AG09319 (cell line): ENCODE measurements around the gene CACNB2.

Experiments
- DNase-seq: peaks from one replicate; pipeline ENCODE4 v3.0.0-alpha.2; 2010; ENCODE audit warnings: low read depth; ENCODE audit errors: extremely low read depth
- CTCF ChIP-seq: IDR thresholded peaks from 2 replicates; pipeline ENCODE4 v1.5.1; 2011; ENCODE audit warnings: low read depth, mild to moderate bottlenecking, inconsistent platforms, low read length, moderate library complexity

Gene CACNB2

GRCh38 chr10:18409599-18410397, 269.6 kb downstream of the CACNB2 start:
- DNase-seq = no peak
- no peak for TF ChIP-seq CTCF

- TF ChIP-seq CTCF = no peak
- DNase-seq = no peak
These were observed 273.8 kb downstream of the CACNB2 start for GRCh38 chr10:18414061-18414460.

DNA sequence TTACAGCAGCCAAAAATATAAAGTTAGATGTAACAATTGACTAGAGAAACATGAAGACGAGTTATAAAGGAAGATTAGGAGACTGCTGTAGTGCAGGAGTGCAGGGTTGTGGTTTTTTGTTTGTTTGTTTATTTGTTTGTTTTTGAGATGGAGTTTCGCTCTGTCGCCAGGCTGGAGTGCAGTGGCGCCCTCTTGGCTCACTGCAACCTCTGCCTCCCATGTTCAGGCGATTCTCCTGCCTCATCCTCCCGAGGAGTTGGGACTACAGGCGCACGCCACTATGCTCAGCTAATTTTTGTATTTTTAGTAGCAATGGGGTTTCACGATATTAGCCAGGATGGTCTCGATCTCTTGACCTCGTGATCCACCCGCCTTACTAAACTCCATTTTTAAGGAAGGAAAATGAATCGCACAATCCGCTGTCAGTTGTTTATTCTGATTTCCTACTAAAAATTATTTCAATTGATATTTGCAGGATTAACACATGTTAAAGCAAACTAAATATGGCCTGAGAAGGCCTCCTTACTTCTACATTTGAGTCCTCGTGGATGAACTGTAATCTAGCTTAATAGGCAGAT, 277.8 kb downstream of the CACNB2 start:
- no peak for DNase-seq
- TF ChIP-seq CTCF = no peak

DNA sequence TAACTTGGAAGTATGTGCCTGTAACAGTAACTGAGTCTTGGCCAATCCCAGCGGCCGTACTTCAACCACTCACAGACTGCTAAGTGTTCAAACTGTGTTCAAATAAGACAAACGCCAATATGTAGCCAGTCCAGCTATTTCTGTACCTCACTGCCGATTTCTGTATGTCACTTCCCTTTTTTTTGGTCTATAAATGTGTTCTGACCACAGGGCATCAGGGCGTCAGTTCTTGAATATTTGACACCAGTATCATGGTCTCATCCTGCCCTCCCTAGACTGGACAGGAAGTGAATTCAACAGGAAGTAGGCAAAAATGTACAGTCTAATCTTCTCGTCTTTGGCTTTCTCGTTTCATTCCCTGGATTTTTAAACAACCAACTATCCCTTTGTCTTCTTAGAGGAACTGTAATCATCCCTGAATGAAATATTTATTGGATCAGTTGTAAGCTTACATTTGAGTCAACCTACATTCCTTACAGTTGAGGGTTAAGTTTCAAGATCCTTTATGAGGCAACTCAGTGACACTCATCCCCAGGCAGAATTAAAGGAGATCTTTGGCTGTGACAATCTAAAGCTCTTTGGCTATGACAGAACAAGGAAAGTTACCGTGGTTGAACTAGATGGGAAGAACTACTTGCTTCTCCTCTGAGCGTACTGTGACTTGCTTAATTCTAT, 278.5 kb downstream of the CACNB2 start:
- TF ChIP-seq CTCF = no peak
- DNase-seq = no peak

DNA sequence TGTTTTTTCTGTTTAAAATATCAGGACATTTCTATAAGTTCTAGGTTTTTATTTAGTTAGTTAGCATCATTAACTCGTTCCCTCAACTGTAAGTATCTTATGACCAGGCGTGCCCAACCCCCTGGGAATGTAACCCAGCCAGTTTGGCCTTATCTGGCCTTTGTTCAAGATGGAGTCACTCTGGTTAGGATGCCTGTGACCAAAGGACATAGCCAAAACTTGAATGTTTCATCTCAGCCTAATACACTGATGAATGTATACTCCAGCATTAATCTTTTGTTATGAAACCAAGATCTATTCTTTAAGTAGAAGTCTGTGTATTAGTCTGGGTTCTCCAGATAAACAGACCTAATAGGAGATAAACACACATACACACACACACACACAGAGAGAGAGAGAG, 279.7 kb downstream of the CACNB2 start:
- TF ChIP-seq CTCF = no peak
- no peak for DNase-seq

DNA sequence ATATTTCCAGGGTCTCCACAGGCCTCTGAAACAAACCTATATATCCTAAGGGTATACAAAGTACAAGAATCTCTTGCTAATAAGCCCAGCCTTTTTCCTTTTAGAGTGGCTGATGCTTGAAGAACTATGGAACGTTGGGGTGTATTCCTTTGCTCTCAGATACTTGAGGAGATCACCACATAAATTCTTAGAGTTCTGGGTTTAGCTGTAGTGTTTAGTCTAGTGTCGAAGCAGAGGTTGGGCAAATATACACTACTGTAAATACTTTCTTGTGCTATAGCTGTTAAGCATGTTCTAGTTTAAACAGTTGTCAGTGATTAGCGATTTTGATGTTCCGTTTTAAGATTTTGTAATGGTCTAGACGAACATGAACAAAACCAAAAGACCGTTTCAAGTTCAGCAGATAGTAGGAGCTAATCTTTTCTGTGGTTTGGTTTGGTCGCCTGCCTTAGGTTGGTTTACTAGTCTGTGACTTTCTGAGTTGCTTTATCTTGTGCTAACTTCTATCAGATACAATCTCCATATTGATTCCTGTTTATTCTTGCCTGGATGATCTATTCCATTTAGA, 281.6 kb downstream of the CACNB2 start:
- no peak for TF ChIP-seq CTCF

More for the DNA sequence above, 281.6 kb downstream of the CACNB2 start:
- DNase-seq = no peak
